Cortex of kidney (tissue), 1 donor: ENCODE data around the gene METAP1D.
"Not testable (repeated sequence)": the region's sequence is repeated elsewhere in the genome, so short reads cannot be mapped to it uniquely, and the experiment has no call there.

Source experiments
- DNase-seq: peaks from one replicate; lab custom pipeline; 2025; lab: John Stamatoyannopoulos, UW

The METAP1D gene

GRCh38 chr2:172102391-172103359 is 102.9 kb downstream of the METAP1D start, which contains the start of gene DLX2:
DLX2 (minus strand) TSS chr2:172102900; CDS start chr2:172102538, 362 bp downstream.
- DNase-seq: no peak

GRCh38 chr2:172103471-172104272 is 103.9 kb downstream of the METAP1D start:
- no peak for DNase-seq

GRCh38 chr2:172105471-172106107 is 105.8 kb downstream of the METAP1D start:
- no peak for DNase-seq

GRCh38 chr2:172106108-172106961 is 106.6 kb downstream of the METAP1D start:
- no peak for DNase-seq

GRCh38 chr2:172107690-172108586 is 108.2 kb downstream of the METAP1D start:
- no peak for DNase-seq

GRCh38 chr2:172108587-172108930 is 108.8 kb downstream of the METAP1D start:
- DNase-seq: no peak

GRCh38 chr2:172109256-172109987 is 109.7 kb downstream of the METAP1D start:
- DNase-seq: no peak

- DNase-seq: no peak
Measured at GRCh38 chr2:172109988-172110811, 110.4 kb downstream of the METAP1D start.

- DNase-seq: no peak
Measured at GRCh38 chr2:172113617-172114016, 113.9 kb downstream of the METAP1D start.

- not testable (repeated sequence) for DNase-seq
Measured at GRCh38 chr2:172114176-172114575, 114.4 kb downstream of the METAP1D start.

- DNase-seq: no peak
Measured at GRCh38 chr2:172114579-172114978, 114.8 kb downstream of the METAP1D start.

- DNase-seq: no peak
Measured at GRCh38 chr2:172116107-172116506, 116.4 kb downstream of the METAP1D start.

- no peak for DNase-seq
Measured at GRCh38 chr2:172119089-172119488, 119.3 kb downstream of the METAP1D start.

- DNase-seq: no peak
Measured at GRCh38 chr2:172120118-172120517, 120.4 kb downstream of the METAP1D start.

- DNase-seq: no peak
Measured at GRCh38 chr2:172128484-172128883, 128.7 kb downstream of the METAP1D start.

GRCh38 chr2:172129404-172129803 is 129.7 kb downstream of the METAP1D start:
- DNase-seq: no peak
